Stomach (tissue), 9 donors: ENCODE measurements around the gene NPC2. TPM values are rescaled to one million over a fixed set of nuclear protein-coding genes. Genes with fewer than 3 reads are reported as not detected.

ENCODE experiments used
- DNase-seq, 2 donors: peaks; one replicate each; pipeline versions ENCODE4 v3.0.0 to v3.0.0-alpha.2; 2013 to 2019
- H3K27ac ChIP-seq, 5 donors: fragments of 200-600 bp in 4 of 5; sonication (generic) in 4 of 5; one replicate each; pipeline ENCODE4 v1.5.1; 2013 to 2019; ENCODE audit warnings: mild to moderate bottlenecking in 1 of 5, moderate library complexity in 1 of 5
- H3K27me3 ChIP-seq, 3 donors: fragments of 200-600 bp; sonication (generic); one replicate each; pipeline ENCODE4 v1.5.1; 2017 to 2019; ENCODE audit warnings: mixed run types in 1 of 3
- H3K36me3 ChIP-seq, 4 donors: fragments of 200-600 bp; sonication (generic); 1 replicate in 3 of 4; 2 replicates in 1 of 4; pipeline ENCODE4 v1.5.1; 2016 to 2019
- H3K4me1 ChIP-seq, 4 donors: fragments of 200-600 bp; sonication (generic); one replicate each; pipeline ENCODE4 v1.5.1; 2016 to 2019
- H3K4me3 ChIP-seq, 4 donors: fragments of 200-600 bp; sonication (generic) in 3 of 4; one replicate each; pipeline ENCODE4 v1.5.1; 2016 to 2019; ENCODE audit warnings: mild to moderate bottlenecking in 1 of 4
- H3K9me3 ChIP-seq, 4 donors: fragments of 200-600 bp; sonication (generic); one replicate each; pipeline ENCODE4 v1.5.1; 2016 to 2019
- EP300 ChIP-seq: sonication (generic); formaldehyde crosslinking; IDR thresholded peaks from one replicate; pipeline ENCODE4 v1.6.1; 2017; ENCODE audit warnings: antibody characterized with exemption
- POLR2A ChIP-seq, 4 donors: fragments of 450-650 bp; IDR thresholded peaks; one replicate each; pipeline ENCODE4 v1.6.1; 2016; ENCODE audit warnings: antibody characterized with exemption in 4 of 4, control low read depth in 2 of 4, mild to moderate bottlenecking in 1 of 4, moderate library complexity in 1 of 4
- POLR2AphosphoS5 ChIP-seq, 3 donors: sonication (generic); formaldehyde crosslinking; IDR thresholded peaks; one replicate each; pipeline ENCODE4 v1.6.1; 2016; ENCODE audit warnings: antibody characterized with exemption in 3 of 3
- WGBS, 5 donors: extraction: QIAGEN DNeasy Blood & Tissue Kit in 3 of 5; methylation state at CpG; one replicate each; pipeline versions ENCODE4 v1.1.5 to v1.1.7; 2013 to 2018; 5-methylcytosine and 5-hydroxymethylcytosine counted together
- intact Hi-C: fragments of 100-400 bp; cut with DNase I; formaldehyde crosslinking; loops from one replicate; pipeline ENCODE4 v1.15.1; 2023; ENCODE audit warnings: low total_unique reads
- polyA plus RNA-seq, 3 donors: library from polyadenylated mRNA; stranded (reverse); fragments of 200-250 nt; gene quantifications; one replicate each; pipeline ENCODE4 v1.2.3, GENCODE V29; 2013
- total RNA-seq, 5 donors: library from RNA; depleted of rRNA; stranded (reverse); fragments of >200 nt; gene quantifications; one replicate each; pipeline versions ENCODE4 v1.1.0 to v1.2.3, GENCODE V29; 2014 to 2016
- TF ChIP-seq, protein P1 (sequence below), 7 experiments: fragments of 450-650 bp in 4 of 7; fragments of 200-600 bp in 3 of 7; sonication (generic) in 3 of 7; IDR thresholded peaks; one replicate each; pipeline ENCODE4 v1.5.1; 2016 to 2019; ENCODE audit warnings: antibody characterized with exemption in 7 of 7, control low read depth in 2 of 7, mild to moderate bottlenecking in 1 of 7
- donor health status: healthy with polysubstance abuse.
- donor health status: Bipolar disorder and iron deficiency.
- donor health status: healthy.

Gene NPC2
- total and polyA plus RNA-seq, 8 donors: 62.6 to 186 (median 129) TPM

DNA sequence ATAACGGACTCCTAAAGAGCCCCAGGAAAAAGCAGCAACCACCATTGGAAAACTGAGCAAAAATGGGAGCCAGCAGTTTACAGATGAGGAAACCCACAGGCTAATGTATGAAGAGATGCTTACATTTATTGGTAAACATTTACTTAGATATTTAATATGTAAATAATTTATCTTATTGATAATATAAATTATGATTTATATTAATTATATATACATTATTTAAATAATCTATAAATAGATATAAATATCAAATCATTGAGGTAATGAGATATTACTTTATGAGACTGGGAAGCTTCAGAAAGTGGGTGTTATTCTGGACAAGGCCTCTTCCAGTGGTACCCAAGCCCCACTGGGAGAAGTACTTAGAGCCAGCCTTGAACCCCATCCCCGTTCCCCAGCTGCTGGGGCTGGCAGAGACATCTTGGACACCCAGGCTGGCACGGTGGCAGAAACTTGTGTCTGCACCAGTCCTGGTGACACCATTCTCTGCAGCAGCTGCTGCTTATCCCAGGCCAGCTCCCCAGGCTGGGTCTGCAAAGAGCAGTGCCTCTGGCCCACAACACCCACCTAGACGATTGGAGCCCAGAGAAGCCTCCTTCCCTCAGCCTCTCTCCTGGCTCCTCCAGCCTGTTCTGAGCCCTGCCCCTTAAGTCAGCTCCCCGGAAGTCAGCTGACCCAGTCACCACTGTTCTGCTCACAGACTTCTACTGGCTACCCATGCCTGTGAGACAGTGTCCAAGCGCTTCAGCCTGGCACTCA, 26.4 kb upstream of the NPC2 start:
- H3K36me3 ChIP-seq: peaks cover 0 to 44% (median 8%) of the 10 kb centered on the region in 4 donors
- TF ChIP-seq, protein P1, sequence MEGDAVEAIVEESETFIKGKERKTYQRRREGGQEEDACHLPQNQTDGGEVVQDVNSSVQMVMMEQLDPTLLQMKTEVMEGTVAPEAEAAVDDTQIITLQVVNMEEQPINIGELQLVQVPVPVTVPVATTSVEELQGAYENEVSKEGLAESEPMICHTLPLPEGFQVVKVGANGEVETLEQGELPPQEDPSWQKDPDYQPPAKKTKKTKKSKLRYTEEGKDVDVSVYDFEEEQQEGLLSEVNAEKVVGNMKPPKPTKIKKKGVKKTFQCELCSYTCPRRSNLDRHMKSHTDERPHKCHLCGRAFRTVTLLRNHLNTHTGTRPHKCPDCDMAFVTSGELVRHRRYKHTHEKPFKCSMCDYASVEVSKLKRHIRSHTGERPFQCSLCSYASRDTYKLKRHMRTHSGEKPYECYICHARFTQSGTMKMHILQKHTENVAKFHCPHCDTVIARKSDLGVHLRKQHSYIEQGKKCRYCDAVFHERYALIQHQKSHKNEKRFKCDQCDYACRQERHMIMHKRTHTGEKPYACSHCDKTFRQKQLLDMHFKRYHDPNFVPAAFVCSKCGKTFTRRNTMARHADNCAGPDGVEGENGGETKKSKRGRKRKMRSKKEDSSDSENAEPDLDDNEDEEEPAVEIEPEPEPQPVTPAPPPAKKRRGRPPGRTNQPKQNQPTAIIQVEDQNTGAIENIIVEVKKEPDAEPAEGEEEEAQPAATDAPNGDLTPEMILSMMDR (IDR thresholded peaks at IDR 0.05): no peak
- TF ChIP-seq POLR2AphosphoS5 (IDR thresholded peaks at IDR 0.05) (no peak), POLR2A (IDR thresholded peaks at IDR 0.05) (no peak), EP300 (no peak)
- no peaks in the 10 kb centered on the region for H3K9me3 ChIP-seq
- no peak for DNase-seq
- intact Hi-C loops: no loop called here
- H3K4me1 ChIP-seq: peaks cover 0 to 6% (median 6%) of the 10 kb centered on the region in 4 donors
- H3K4me3 ChIP-seq: no peak overlapping the region
- 74 to 89% (median 77%) methylated on average over 5 to 6 of the region's 6 CpGs for WGBS, 5 donors
- H3K27me3 ChIP-seq: peaks cover 0 to 8% (median 0%) of the 10 kb centered on the region in 3 donors
- no peak overlapping the region for H3K27ac ChIP-seq

DNA sequence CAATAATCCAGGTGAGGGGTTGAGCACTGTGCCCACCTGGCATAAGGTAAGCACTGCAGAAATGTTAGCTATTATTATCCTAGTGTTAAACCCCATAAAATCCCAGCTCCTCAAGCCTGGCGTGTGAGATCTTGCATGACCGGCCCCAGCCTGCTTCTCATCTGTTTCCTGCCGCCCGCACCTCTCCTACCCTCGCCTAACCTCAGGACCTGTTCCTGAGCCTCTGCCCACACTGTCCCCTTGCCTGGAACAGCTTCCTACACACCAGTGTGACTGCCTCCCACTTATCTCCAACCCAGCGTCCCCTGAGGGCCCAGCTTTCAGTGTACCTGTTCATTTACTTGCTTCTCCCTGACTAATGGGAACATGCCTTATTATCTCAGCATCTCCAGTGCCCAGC, 25.1 kb upstream of the NPC2 start:
- no peak for TF ChIP-seq POLR2AphosphoS5 (IDR thresholded peaks at IDR 0.05)
- TF ChIP-seq, protein P1 (IDR thresholded peaks at IDR 0.05): no peak
- no peak for TF ChIP-seq EP300
- no peak for TF ChIP-seq POLR2A (IDR thresholded peaks at IDR 0.05)
- DNase-seq: no peak

DNA sequence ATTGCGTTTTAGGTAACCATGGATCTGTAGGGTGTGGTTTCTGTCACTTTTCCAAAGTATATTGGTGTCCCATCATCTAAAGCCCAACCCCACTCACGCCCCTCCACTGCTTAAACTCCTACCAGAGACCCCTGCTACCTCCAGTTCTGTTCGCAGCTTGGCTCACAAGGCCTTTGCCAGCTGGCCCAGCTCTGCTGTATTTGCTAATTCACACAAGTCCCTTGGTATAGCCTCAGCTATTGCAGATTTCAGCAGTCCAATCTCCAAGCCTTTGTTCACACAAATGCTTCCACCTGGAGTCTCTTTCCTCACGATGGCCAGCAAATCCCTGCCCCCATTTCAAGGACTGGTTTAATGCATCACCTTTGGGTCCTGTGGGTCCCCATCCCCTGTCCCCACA, 24.6 kb upstream of the NPC2 start:
- 74 to 85% (median 82%) methylated on average over 4 of the region's 4 CpGs for WGBS, 5 donors
- Histone ChIP-seq H3K36me3 (peaks cover 0 to 47% (median 8%) of the 10 kb centered on the region in 4 donors), H3K4me3 (no peak overlapping the region), H3K4me1 (peaks cover 0 to 12% (median 10%) of the 10 kb centered on the region in 4 donors), H3K27me3 (peaks cover 0 to 4% (median 0%) of the 10 kb centered on the region in 3 donors), H3K27ac (no peak overlapping the region), H3K9me3 (no peaks in the 10 kb centered on the region)
- DNase-seq: no peak
- intact Hi-C loops: no loop called here
- TF ChIP-seq, protein P1 (IDR thresholded peaks at IDR 0.05): no peak

More for the DNA sequence above, 25.1 kb upstream of the NPC2 start:
- intact Hi-C loops: no loop called here
- WGBS, 5 donors: 80 to 89% (median 86%) methylated on average over 6 of the region's 6 CpGs
- Histone ChIP-seq H3K27ac (no peak overlapping the region), H3K4me1 (peaks cover 0 to 12% (median 10%) of the 10 kb centered on the region in 4 donors), H3K9me3 (no peaks in the 10 kb centered on the region), H3K27me3 (peaks cover 0 to 4% (median 0%) of the 10 kb centered on the region in 3 donors), H3K4me3 (no peak overlapping the region), H3K36me3 (peaks cover 0 to 44% (median 8%) of the 10 kb centered on the region in 4 donors)

DNA sequence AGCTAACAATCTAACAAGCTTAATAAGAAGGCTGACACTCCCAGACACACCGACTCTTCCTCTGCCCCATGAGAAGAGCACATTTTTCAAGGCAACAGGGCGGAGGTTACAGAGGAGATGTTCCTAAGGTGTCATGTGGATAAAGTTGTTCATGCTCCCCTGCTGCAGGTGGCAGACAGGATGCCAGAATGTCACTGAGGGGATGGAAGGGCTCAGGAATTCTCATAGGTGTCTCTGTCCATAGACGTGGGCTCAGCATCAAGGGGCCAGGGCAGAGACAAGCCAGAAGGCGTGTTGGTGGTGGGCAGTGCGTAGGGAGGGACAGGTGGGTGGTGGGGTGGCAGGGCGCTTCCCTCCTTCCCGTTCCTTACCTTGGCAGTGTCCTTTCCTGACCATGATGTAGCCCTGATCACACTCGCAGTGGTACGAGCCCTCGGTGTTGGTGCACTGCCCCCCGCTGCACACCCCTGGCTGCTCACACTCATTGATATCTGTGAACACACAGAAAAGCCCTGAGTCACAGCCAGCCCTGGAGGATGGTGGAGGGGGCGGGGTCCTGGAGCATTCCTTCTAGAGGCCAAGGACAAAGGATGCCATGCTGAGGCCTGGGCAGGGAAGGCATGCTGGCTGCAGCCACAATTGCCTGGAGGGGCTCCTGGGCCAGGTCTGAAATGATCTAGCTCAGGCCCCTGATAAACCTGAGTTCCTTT, 23.5 kb upstream of the NPC2 start:
- Histone ChIP-seq H3K27ac (no peak overlapping the region), H3K27me3 (peaks cover 0 to 4% (median 0%) of the 10 kb centered on the region in 3 donors), H3K4me3 (no peak overlapping the region), H3K9me3 (no peaks in the 10 kb centered on the region), H3K4me1 (peaks cover 0 to 12% (median 10%) of the 10 kb centered on the region in 4 donors), H3K36me3 (peaks cover 0 to 36% (median 6%) of the 10 kb centered on the region in 4 donors)
- intact Hi-C loops: no loop called here
- peak in 1 of 2 donors; percentile 39 for DNase-seq
- 68 to 84% (median 81%) methylated on average over 12 of the region's 12 CpGs for WGBS, 5 donors
- TF ChIP-seq, protein P1 (IDR thresholded peaks at IDR 0.05): no peak
- TF ChIP-seq EP300: no peak
- TF ChIP-seq POLR2AphosphoS5 (IDR thresholded peaks at IDR 0.05): no peak
- TF ChIP-seq POLR2A (IDR thresholded peaks at IDR 0.05): no peak
